ENCODE data around the gene CLSTN3.
"Not testable (repeated sequence)": the region's sequence is repeated elsewhere in the genome, so short reads cannot be mapped to it uniquely, and the experiment has no call there.

CLSTN3 gene

GRCh38 chr12:7150356-7150755, 20.2 kb downstream of the CLSTN3 start:
- DNase-seq (ENCODE audit: low spot score): no peak

DNA sequence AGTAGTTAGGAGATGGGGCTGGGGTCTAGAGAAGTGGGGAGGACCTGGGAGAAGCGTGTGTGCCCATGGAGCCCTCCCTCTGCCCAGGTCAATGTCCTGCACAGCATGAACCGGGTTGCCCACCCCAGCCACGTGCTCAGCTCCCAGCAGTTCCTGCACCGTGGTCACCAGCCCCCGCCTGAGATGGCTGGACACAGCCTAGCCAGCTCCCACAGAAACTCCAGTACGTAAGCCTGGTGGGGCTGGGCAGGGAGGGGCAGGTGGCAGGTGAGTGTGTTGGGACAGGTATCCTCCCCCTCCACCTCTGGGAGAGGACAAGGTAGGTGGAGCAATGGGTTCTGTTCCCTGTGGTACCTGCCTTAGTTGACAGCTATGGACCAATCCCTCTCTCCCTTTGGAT, 20.7 kb downstream of the CLSTN3 start:
- no peak for DNase-seq (ENCODE audit: low spot score)

DNA sequence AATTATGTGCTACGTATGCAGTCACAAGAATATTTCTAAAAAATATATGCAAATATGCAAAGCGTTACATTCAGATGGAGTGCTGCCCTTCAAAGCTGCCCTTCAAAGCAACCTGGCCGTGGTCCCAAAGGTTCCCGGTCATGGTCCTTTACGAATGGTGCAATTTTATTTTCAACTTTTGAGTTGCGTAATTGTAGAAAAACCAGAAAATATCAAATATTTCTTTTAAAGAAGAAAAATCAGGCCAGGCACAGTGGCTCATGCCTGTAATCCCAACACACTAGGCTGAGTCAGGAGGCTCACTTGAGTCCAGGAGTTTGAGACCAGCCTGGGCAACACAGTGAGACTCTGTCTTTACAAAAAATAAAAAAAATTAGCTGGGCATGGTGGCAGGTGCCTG, 21.4 kb downstream of the CLSTN3 start:
- no peak for DNase-seq (ENCODE audit: low spot score)

- no peak for DNase-seq (ENCODE audit: low spot score)
Observed at GRCh38 chr12:7152818-7153217, 22.6 kb downstream of the CLSTN3 start.

GRCh38 chr12:7154042-7154441, 23.9 kb downstream of the CLSTN3 start:
- DNase-seq (ENCODE audit: low spot score): no peak

GRCh38 chr12:7154901-7155470, 24.8 kb downstream of the CLSTN3 start:
- DNase-seq (ENCODE audit: low spot score): no peak

GRCh38 chr12:7155471-7156034, 25.4 kb downstream of the CLSTN3 start:
- DNase-seq (ENCODE audit: low spot score): no peak

- DNase-seq (ENCODE audit: low spot score): no peak
Observed at GRCh38 chr12:7156259-7157197, 26.4 kb downstream of the CLSTN3 start.

DNA sequence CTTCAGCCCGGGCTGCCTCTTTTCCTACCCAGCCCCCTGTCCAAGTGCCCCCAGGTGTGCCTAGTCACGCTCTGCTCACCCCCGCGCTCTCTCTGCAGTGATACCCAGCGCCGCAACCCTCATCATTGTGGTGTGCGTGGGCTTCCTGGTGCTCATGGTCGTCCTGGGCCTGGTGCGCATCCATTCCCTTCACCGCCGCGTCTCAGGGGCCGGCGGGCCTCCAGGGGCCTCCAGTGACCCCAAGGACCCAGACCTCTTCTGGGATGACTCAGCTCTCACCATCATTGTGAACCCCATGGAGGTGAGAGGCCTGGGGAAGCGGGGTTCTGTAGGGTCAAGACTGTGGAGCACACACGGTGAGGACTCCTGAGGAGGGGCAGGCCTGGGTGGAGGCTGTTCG, 27.2 kb downstream of the CLSTN3 start:
- no peak for DNase-seq (ENCODE audit: low spot score)

DNA sequence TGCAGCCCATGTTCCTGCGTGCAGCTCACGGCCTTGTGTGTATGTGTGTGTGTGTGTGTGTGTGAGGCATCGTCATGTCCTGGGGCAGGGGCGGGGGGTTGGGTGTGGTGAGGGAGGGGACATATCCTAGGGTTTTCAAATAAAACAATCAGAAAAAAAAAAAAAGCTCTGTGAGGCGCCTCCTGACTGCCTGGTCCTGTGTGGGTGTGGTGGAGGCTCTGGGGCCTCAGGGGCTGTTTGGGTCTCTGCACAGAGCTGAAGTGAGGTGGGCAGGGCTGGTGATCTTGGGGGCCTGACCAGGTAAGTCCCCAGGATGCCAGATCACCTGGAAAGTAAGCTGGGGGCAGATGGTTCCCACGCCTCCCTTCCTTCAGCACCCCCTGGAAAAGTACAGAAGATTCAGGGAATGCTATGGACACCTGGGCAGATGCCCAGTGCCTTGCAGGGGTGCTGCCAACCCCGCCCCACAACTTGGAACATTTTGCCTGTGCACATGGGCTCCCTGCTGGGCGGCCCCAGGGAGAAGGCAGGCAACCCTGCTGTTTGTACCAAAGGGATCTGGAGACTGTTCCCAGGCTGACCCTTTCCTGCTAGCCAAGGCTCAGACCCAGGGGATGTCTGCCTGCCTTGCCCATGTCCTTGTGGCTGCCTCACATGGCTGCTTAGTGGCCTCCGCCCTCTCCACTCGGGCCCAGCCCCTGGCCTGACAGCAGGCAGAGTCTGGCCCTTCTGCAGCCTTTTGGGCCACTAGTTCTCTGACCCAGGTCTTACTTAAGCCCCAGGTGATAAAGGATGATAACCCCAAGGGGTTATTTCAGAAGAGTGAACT, 28.8 kb downstream of the CLSTN3 start:
- no peak for DNase-seq (ENCODE audit: low spot score)

DNA sequence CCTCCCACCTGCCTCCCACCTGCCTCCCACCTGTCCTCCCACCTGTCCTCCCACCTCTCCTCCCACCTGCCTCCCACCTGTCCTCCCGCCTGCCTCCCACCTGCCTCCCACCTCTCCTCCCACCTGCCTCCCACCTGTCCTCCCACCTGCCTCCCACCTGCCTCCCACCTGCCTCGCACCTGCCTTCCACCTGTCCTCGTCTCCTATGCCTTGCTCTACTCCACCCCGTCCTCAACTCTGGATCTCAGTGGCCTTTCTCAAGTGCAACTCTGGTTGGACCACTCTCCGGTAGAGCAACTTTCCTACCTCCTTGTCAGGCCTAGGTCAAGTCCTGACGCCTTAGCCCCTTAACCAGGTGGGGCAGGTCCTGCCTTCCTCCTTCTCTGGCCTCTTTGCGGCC, 30.0 kb downstream of the CLSTN3 start:
- no peak for DNase-seq (ENCODE audit: low spot score)

- no peak for DNase-seq (ENCODE audit: low spot score)
Observed at GRCh38 chr12:7161327-7161726, 31.2 kb downstream of the CLSTN3 start.

- DNase-seq (ENCODE audit: low spot score): no peak
Observed at GRCh38 chr12:7161811-7162210, 31.6 kb downstream of the CLSTN3 start.

- no peak for DNase-seq (ENCODE audit: low spot score)
Observed at GRCh38 chr12:7162691-7163114, 32.5 kb downstream of the CLSTN3 start.

DNA sequence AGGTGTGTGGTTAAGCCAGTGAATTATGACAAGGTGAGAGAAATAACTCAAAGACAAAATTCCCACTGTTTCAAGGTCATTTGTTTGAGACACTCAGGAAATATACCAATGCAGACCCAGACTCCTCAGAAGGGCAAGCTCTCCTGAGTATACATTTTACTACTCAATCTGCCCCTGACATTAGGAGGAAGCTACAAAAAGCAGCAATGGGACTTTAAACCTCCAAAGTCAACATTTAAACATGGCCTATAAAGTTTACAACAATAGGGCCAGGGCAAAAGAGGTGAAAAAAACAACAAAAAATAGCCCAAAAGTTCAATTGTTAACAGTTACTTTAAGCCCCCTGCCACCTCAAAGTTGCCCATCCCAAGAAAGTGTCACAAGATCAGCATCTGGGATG, 39.8 kb downstream of the CLSTN3 start:
- no peak for DNase-seq (ENCODE audit: low spot score)

DNA sequence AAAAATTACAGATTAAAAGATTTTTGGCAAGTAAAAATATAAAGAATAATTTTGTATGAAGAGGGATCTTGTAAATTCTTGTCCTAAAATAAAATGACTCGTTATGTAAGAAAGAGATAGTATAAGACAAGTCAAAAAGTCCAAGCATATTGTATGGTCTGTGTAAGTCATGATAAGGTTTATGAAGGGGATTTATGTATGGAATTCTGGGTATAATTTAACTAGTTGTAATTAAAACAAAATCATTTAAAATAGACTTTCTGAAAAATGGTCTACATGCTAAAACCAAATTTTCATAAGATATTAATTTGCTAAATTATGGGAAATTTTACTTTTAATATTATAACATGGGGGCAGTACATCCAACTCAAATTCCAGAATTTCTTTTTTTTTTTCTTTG, 41.7 kb downstream of the CLSTN3 start:
- DNase-seq (ENCODE audit: low spot score): no peak

GRCh38 chr12:7175493-7175892, 45.3 kb downstream of the CLSTN3 start:
- no peak for DNase-seq (ENCODE audit: low spot score)

GRCh38 chr12:7176595-7176994, 46.4 kb downstream of the CLSTN3 start:
- DNase-seq (ENCODE audit: low spot score): no peak

- no peak for DNase-seq (ENCODE audit: low spot score)
Observed at GRCh38 chr12:7178481-7178880, 48.3 kb downstream of the CLSTN3 start.

- no peak for DNase-seq (ENCODE audit: low spot score)
Observed at GRCh38 chr12:7180685-7181084, 50.5 kb downstream of the CLSTN3 start.

DNA sequence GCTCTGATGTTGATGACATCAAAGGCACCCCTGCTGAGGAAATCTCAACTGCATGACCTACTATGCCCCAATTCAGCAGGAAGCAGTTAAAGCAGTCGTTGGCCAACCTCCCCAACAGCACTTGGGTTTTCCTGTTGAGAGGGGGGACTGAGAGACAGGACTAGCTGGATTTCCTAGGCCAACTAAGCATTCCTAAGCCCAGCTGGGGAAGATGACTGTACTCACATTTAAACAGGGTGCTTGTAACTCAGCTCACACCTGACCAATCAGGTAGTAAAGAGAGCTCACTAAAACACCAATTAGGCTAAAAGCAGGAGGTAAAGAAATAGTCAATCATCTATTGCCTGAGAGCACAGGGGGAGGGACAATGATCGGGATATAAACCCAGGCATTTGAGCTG, 55.9 kb downstream of the CLSTN3 start:
- not testable (repeated sequence) for DNase-seq (ENCODE audit: low spot score)
